HCT116 (cell line): ENCODE measurements around the gene KCNK16. TPM values are rescaled to one million over a fixed set of nuclear protein-coding genes. Genes with fewer than 3 reads are reported as not detected.

Source experiments
- ATAC-seq: fragments of 200-7000 bp; cut with Tn5 transposase; 2 replicates; pipeline ENCODE4 v1.9.1; 2020; ENCODE audit warnings: mild to moderate bottlenecking, moderate library complexity
- BruUV-seq: library from RNA; stranded (reverse); fragments of 400-500 nt; replicated peaks from 2 replicates; lab custom pipeline; 2021; lab: Mats Ljungman, UMichigan
- CTCF ChIA-PET: fragments of 300-600 bp; sonication (Branson Sonifier 250); formaldehyde crosslinking; loops from one replicate; lab custom pipeline; 2021; ENCODE audit warnings: antibody characterized with exemption; lab: Charles Lee
- POLR2A ChIA-PET: fragments of 300-600, 350-600 bp; sonication (Branson Sonifier 250); formaldehyde crosslinking; loops from one replicate; lab custom pipeline; 2021; ENCODE audit warnings: antibody characterized with exemption; lab: Charles Lee
- RAD21 ChIA-PET, 2 experiments: fragments of 300-600 bp; sonication (Branson Sonifier 250); formaldehyde crosslinking; loops; one replicate each; lab custom pipeline; 2023; ENCODE audit warnings: low total read pairs in 2 of 2; ENCODE audit not compliant: uncharacterized antibody in 2 of 2, unreplicated experiment in 2 of 2, low non-redundant PET in 1 of 2; lab: Charles Lee
- DNase-seq: peaks from one replicate; pipeline ENCODE4 v3.0.0-alpha.2; 2010; ENCODE audit warnings: low read depth, low spot score
- H2AFZ ChIP-seq: fragments of 200-600 bp; shearing (Covaris generic), sonication (generic); 2 replicates; pipeline ENCODE4 v1.6.1; 2017; ENCODE audit warnings: low read depth, mixed run types, mixed read lengths, antibody characterized with exemption, low read length; ENCODE audit not compliant: poor library complexity, severe bottlenecking
- H3K27ac ChIP-seq: 2 replicates; pipeline ENCODE4 v1.5.1; 2012; ENCODE audit warnings: low read depth, low read length
- H3K27me3 ChIP-seq: fragments of 200-600 bp; sonication (generic); 2 replicates; pipeline ENCODE4 v1.6.1; 2016; ENCODE audit warnings: mixed run types, low read length, mixed read lengths; ENCODE audit not compliant: insufficient read depth
- H3K36me3 ChIP-seq, 2 experiments: fragments of 200-500 bp in 1 of 2; fragments of 200-600 bp in 1 of 2; sonication (Bioruptor generic) in 1 of 2; sonication (generic) in 1 of 2; 2 replicates each; pipeline versions ENCODE4 v1.5.1 to v1.6.1; 2014 to 2016; ENCODE audit warnings: low read length in 2 of 2, inconsistent platforms in 1 of 2, mixed read lengths in 1 of 2, mixed run types in 1 of 2; ENCODE audit not compliant: insufficient read depth in 2 of 2, control insufficient read depth in 1 of 2
- H3K4me1 ChIP-seq, 2 experiments: fragments of 200-600 bp in 1 of 2; sonication (generic) in 1 of 2; 2 replicates each; pipeline versions ENCODE4 v1.5.1 to v1.6.1; 2012 to 2017; ENCODE audit warnings: low read length in 2 of 2, inconsistent platforms in 1 of 2, mild to moderate bottlenecking in 1 of 2, mixed read lengths in 1 of 2, mixed run types in 1 of 2, moderate library complexity in 1 of 2; ENCODE audit not compliant: insufficient read depth in 2 of 2, control insufficient read depth in 1 of 2
- H3K4me2 ChIP-seq: fragments of 200-600 bp; sonication (generic); 2 replicates; pipeline ENCODE4 v1.6.1; 2017; ENCODE audit warnings: mixed run types, low read length, mixed read lengths
- H3K4me3 ChIP-seq, 2 experiments: fragments of 200-600 bp in 1 of 2; sonication (generic) in 1 of 2; replicated peaks in 1 of 2; 2 replicates each; pipeline ENCODE4 v1.5.1; 2011 to 2016; ENCODE audit warnings: low read length in 2 of 2, control low read depth in 1 of 2, low read depth in 1 of 2, mild to moderate bottlenecking in 1 of 2, mixed read lengths in 1 of 2, mixed run types in 1 of 2
- H3K79me2 ChIP-seq: fragments of 200-600 bp; sonication (generic); 2 replicates; pipeline ENCODE4 v1.6.1; 2017; ENCODE audit warnings: mild to moderate bottlenecking, mixed run types, low read length, moderate library complexity, mixed read lengths; ENCODE audit not compliant: insufficient read depth
- H3K9ac ChIP-seq: fragments of 200-600 bp; sonication (generic); 2 replicates; pipeline ENCODE4 v1.6.1; 2016; ENCODE audit warnings: low read length, mixed read lengths
- H3K9me2 ChIP-seq: fragments of 200-600 bp; sonication (generic), shearing (Covaris generic); 2 replicates; pipeline ENCODE4 v1.6.1; 2017; ENCODE audit warnings: mixed run types, mild to moderate bottlenecking, moderate library complexity; ENCODE audit not compliant: insufficient read depth
- H3K9me3 ChIP-seq, 2 experiments: fragments of 200-500 bp in 1 of 2; fragments of 200-600 bp in 1 of 2; sonication (Bioruptor generic) in 1 of 2; sonication (generic) in 1 of 2; 2 replicates each; pipeline ENCODE4 v1.6.1; 2014 to 2017; ENCODE audit warnings: low read length in 2 of 2, mixed read lengths in 2 of 2, inconsistent platforms in 1 of 2, low read depth in 1 of 2, mild to moderate bottlenecking in 1 of 2, mixed run types in 1 of 2, moderate library complexity in 1 of 2; ENCODE audit not compliant: control insufficient read depth in 1 of 2, insufficient read depth in 1 of 2
- H4K20me1 ChIP-seq: fragments of 200-600 bp; sonication (generic), shearing (Covaris generic); 2 replicates; pipeline ENCODE4 v1.6.1; 2017; ENCODE audit warnings: mixed run types, mild to moderate bottlenecking, moderate library complexity; ENCODE audit not compliant: insufficient read depth
- ATF3 ChIP-seq: IDR thresholded peaks from 2 replicates; pipeline ENCODE4 v1.6.1; 2012
- CBX3 ChIP-seq: IDR thresholded peaks from 2 replicates; pipeline ENCODE4 v1.6.1; 2012; ENCODE audit warnings: low read depth
- EZH2 ChIP-seq: fragments of 200-600 bp; sonication (generic); IDR thresholded peaks from 2 replicates; pipeline ENCODE4 v1.6.1; 2017; ENCODE audit warnings: antibody characterized with exemption, mixed run types
- MAX ChIP-seq: IDR thresholded peaks from 2 replicates; pipeline ENCODE4 v1.6.1; 2012
- RAD21 ChIP-seq: IDR thresholded peaks from 2 replicates; pipeline ENCODE4 v1.6.1; 2012; ENCODE audit warnings: low read depth, mild to moderate bottlenecking
- REST ChIP-seq: IDR thresholded peaks from 2 replicates; pipeline ENCODE4 v1.6.1; 2012; ENCODE audit warnings: low read depth
- SP1 ChIP-seq: IDR thresholded peaks from 2 replicates; pipeline ENCODE4 v1.6.1; 2012; ENCODE audit warnings: low read depth
- SRF ChIP-seq: IDR thresholded peaks from 2 replicates; pipeline ENCODE4 v1.6.1; 2012; ENCODE audit warnings: low read depth
- TCF7L2 ChIP-seq: IDR thresholded peaks from 2 replicates; pipeline ENCODE4 v1.7.0; 2011; ENCODE audit warnings: borderline replicate concordance, inconsistent platforms; ENCODE audit not compliant: insufficient read depth, insufficient read length; ENCODE audit errors: extremely low read depth
- YY1 ChIP-seq: IDR thresholded peaks from 2 replicates; pipeline ENCODE4 v1.6.1; 2011; ENCODE audit warnings: low read length, low read depth, moderate library complexity, mild to moderate bottlenecking; ENCODE audit not compliant: insufficient replicate concordance; ENCODE audit errors: extremely low read depth
- ZBTB33 ChIP-seq: IDR thresholded peaks from 2 replicates; pipeline ENCODE4 v1.6.1; 2011; ENCODE audit warnings: mild to moderate bottlenecking, low read length, moderate library complexity; ENCODE audit not compliant: insufficient replicate concordance; ENCODE audit errors: extremely low read depth
- ZFX ChIP-seq: fragments of 450-650 bp; IDR thresholded peaks from 2 replicates; pipeline ENCODE4 v1.6.1; 2017
- ZNF274 ChIP-seq: fragments of 200-500 bp; sonication (Bioruptor generic); IDR thresholded peaks from 2 replicates; pipeline ENCODE4 v1.6.1; 2014; ENCODE audit warnings: mild to moderate bottlenecking, low read depth, low read length, inconsistent platforms
- intact Hi-C: fragments of 100-400 bp; cut with micrococcal nuclease; formaldehyde crosslinking; loops from 2 replicates; pipeline ENCODE4 v1.10.0; 2022
- total RNA-seq: library from RNA; stranded (reverse); gene quantifications from one replicate; pipeline ENCODE4 v1.2.1, GENCODE V29; 2021; ENCODE audit not compliant: unreplicated experiment

KCNK16 gene
- total RNA-seq, 1 experiment from 2014 or later = not detected

GRCh38 chr6:39298061-39298460 lies 24.4 kb downstream of the KCNK16 start:
- Histone ChIP-seq H3K4me2 (no peak overlapping the region), H3K9me3 (no peaks in the 10 kb centered on the region), H4K20me1 (no peaks in the 10 kb centered on the region), H2AFZ (no peak overlapping the region), H3K36me3 (no peaks in the 10 kb centered on the region), H3K27ac (no peak overlapping the region), H3K4me1 (peaks cover 0 to 11% of the 10 kb centered on the region in 2 experiments; a peak in 2 of 4 replicates), H3K9me2 (no peaks in the 10 kb centered on the region), H3K9ac (no peak overlapping the region), H3K4me3 (no peak overlapping the region), H3K27me3 (0 out of 2 replicates have a peak, but pooled peaks cover 4% of the 10 kb centered on the region), H3K79me2 (no peaks in the 10 kb centered on the region)
- no TSS peak for BruUV-seq
- intact Hi-C loops = no loop called here
- TF ChIP-seq ZBTB33 (no peak), SP1 (no peak), EZH2 (no peak), ZNF274 (no peak), TCF7L2 (no peak), YY1 (no peak), ATF3 (no peak), RAD21 (no peak), ZFX (no peak), MAX (no peak), SRF (no peak), CBX3 (no peak), REST (no peak)
- ATAC-seq (no peak), DNase-seq (no peak)
- CTCF ChIA-PET = no interaction called here
- RAD21 ChIA-PET = no interaction called here
- POLR2A ChIA-PET = interaction anchor here (1.5 kb wide), 1 partner anchor 69 kb away, joined by 3 read pairs; no protein-coding TSS in a partner anchor
